Urinary bladder (tissue), 4 donors: ENCODE results near the gene RUFY3. TPM values are rescaled to one million over a fixed set of nuclear protein-coding genes. Genes with fewer than 3 reads are reported as not detected.
A peak's percentile ranks its signal among the peaks of the same experiment; 100 is the strongest.

Experiments
- DNase-seq: peaks from one replicate; pipeline ENCODE4 v3.0.0-alpha.2; 2015; ENCODE audit errors: extremely low spot score
- H3K27ac ChIP-seq: one replicate; pipeline ENCODE4 v1.5.1; 2013; ENCODE audit warnings: low read depth, mild to moderate bottlenecking, moderate library complexity
- H3K36me3 ChIP-seq: one replicate; pipeline ENCODE4 v1.6.1; 2013; ENCODE audit warnings: mild to moderate bottlenecking, moderate library complexity; ENCODE audit not compliant: insufficient read depth
- H3K4me1 ChIP-seq: one replicate; pipeline ENCODE4 v1.6.1; 2013; ENCODE audit warnings: mild to moderate bottlenecking, moderate library complexity; ENCODE audit not compliant: insufficient read depth
- H3K4me3 ChIP-seq: one replicate; pipeline ENCODE4 v1.5.1; 2013; ENCODE audit warnings: low read depth, low read length
- WGBS: extraction: QIAGEN DNeasy Blood & Tissue Kit; methylation state at CpG from one replicate; pipeline ENCODE4 v1.1.7; 2013; 5-methylcytosine and 5-hydroxymethylcytosine counted together
- polyA plus RNA-seq: library from polyadenylated mRNA; stranded (reverse); fragments of 200-250 nt; gene quantifications from one replicate; pipeline ENCODE4 v1.2.3, GENCODE V29; 2013
- total RNA-seq: library from RNA; depleted of rRNA; stranded (reverse); fragments of >200 nt; gene quantifications from one replicate; pipeline ENCODE4 v1.2.3, GENCODE V29; 2014
- donor health status: healthy with polysubstance abuse.
- donor health status: healthy.

The RUFY3 gene
- total and polyA plus RNA-seq, 2 donors, result 23.6 to 137 TPM

DNA sequence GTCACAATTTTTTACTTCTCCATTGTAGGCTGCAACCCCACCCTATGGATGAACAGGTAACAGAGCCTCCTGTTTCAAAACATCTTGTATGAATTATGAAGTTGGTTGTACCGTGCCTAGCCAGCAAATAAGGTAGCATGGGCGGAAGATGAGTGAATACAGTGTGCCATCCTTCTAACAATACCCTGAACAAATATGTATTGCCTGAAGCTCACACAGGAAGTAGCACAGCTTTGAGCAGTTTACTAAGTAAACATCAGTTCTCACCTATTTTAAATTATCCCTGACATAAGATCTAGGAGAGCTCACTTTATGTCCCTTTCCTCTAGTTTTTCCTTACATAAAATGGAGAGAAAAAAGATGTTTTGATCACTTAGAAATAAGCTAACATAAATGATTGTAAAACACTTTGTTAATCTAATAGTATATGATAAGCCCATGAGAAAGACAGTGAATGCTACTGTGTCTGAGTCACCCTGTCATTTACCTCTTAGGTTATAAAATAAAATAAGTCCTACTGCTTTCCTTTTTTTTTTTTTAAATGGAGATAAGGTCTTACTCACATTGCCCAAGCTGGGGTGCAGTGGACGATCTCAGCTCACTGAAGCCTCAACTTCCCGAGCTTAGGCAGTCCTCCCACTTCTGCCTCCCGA, 81.3 kb downstream of the RUFY3 start:
- no peak for DNase-seq
- Histone ChIP-seq H3K36me3 (peaks cover 2% of the 10 kb centered on the region), H3K27ac (no peak overlapping the region), H3K4me3 (no peak overlapping the region), H3K4me1 (no peaks in the 10 kb centered on the region)
- WGBS, result 84% methylated on average over 5 of the region's 5 CpGs

DNA sequence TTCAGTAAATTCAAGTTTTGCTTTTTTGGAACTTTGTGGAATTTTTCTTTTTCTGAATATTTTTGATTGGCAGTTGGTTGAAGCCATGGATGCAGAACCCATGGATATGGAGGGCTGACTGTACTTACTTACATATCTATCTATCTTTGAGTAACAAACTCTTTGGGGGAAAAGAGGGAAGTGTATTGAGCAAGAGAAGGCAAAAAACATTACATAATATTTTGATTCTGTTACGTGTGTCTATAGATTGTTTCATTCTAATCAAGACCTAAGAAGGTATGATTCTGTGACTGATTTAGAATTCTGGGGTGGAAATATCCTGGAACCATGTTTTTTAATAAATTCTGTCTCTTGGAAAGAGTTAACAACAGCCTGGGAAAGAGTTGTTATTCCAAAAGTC, 86.4 kb downstream of the RUFY3 start:
- DNase-seq, result no peak
- 96% methylated on average over 1 of the region's 1 CpG for WGBS
- Histone ChIP-seq H3K4me1 (no peaks in the 10 kb centered on the region), H3K36me3 (peaks cover 2% of the 10 kb centered on the region), H3K27ac (no peak overlapping the region), H3K4me3 (no peak overlapping the region)

DNA sequence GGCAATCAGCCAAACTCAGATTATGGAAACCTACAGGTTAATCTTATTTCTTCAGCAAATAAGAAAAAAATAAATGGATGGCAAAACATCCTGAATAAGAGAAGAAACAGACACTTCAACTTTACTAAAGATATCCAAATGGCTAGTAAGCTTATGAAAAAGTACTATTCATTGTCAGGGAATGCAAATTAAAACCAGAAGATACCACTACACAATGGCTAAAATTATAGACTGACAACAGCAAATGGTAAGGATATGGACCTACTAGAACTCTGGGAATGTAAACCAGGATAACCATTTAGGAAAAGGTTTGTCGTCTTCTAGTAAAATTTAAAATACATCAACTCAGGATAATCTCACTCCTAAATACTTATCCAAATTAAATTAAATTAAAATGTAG, 93.6 kb downstream of the RUFY3 start:
- no peaks in the 10 kb centered on the region for H3K4me1 ChIP-seq
- no peak overlapping the region for H3K27ac ChIP-seq
- 75% methylated on average over 1 of the region's 1 CpG for WGBS
- DNase-seq, result no peak
- H3K4me3 ChIP-seq, result no peak overlapping the region
- H3K36me3 ChIP-seq, result no peaks in the 10 kb centered on the region

DNA sequence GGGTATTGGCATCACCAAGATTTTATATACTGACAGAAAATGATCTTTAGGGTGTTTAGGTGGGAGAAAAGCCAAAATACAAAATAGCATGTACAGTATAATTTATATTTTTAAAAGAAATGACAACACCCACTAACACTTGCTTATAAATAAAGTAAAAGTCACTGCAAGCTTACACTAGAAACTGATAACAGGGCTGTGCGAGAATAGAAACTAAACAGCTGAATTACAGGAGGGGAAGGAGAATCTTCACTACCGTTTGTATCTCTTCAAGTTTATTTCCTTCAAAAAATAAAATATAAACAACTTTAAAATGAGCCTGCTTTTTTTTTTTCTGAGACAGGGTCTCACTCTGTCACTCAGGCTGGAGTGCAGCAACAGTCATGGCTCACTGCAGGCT, 95.1 kb downstream of the RUFY3 start:
- H3K36me3 ChIP-seq, result peaks cover 2% of the 10 kb centered on the region

DNA sequence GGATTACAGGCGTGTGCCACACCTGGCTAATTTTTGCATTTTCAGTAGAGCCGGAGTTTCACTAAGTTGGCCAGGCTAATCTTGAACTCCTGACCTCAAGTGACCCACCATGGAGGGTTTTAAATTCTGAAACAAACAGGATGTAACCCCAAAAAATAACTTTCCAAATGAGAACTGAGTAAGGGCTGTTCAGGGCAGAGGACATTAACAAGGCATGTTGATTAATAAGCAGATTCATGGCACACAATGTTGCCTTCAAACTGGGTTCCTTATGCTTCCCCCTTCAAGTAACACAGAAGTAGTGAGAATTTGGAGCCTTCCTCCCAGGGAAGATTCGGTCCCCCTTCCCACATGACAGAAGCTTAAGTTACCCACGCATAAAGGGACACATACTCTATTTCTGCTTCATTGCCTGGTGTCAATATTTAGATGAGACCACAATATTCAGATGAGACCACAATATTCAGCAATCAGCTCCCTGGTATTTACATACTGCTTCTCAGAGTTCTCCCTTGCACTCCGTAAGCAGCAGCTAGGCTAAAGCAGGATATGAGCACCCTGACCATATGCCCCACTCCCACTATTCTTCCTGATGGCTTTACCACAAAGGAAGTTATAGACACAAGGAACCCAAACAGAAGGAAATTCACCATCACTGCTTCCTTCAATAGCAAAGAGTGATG, 96.5 kb downstream of the RUFY3 start:
- Histone ChIP-seq H3K27ac (no peak overlapping the region), H3K4me3 (no peak overlapping the region), H3K4me1 (no peaks in the 10 kb centered on the region), H3K36me3 (peaks cover 2% of the 10 kb centered on the region)
- WGBS, result 89% methylated on average over 5 of the region's 5 CpGs
- no peak for DNase-seq

More for the DNA sequence above, 95.1 kb downstream of the RUFY3 start:
- Histone ChIP-seq H3K4me1 (no peaks in the 10 kb centered on the region), H3K4me3 (no peak overlapping the region), H3K27ac (no peak overlapping the region)
- no peak for DNase-seq
- WGBS, result 38% methylated on average over 2 of the region's 2 CpGs

DNA sequence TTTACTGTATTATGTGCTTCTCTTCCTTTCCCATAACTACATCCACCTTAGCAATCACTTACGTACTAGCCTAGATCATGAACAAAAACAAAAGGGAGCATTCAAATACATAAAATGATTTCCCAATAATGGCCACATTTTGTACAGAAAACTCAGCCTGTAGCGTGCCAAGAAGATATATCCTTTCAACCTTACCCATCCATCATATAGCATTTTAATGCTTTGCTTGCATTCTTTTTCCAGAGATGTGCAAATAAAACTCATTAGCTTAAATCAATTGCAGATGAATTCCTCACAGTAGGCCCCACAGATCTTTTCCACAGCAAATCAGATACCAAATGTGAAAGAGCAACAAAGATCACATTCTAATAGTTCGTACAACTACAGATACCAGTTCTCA, 97.2 kb downstream of the RUFY3 start:
- Histone ChIP-seq H3K4me3 (no peak overlapping the region), H3K36me3 (peaks cover 3% of the 10 kb centered on the region), H3K27ac (no peak overlapping the region), H3K4me1 (no peaks in the 10 kb centered on the region)
- DNase-seq, result no peak
- WGBS, result 94% methylated on average over 3 of the region's 3 CpGs

DNA sequence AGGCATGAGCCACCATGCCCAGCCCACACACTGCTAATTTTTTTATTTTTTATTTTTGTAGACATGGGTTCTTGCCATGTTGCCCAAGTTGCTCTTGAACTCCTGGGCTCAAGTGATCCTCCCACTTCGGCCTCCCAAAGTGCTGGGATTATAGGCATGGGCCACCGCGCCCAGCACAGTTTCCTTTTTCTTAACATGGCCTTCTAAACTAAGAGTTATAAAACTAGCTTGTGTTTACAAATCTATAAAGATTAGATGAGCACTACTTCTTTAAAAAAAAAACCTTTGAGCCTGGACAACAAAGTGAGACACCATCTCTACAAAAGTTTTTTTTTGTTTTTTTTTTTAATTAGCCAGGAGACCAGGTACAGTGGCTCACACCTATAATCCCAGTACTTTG, 107.3 kb downstream of the RUFY3 start:
- H3K36me3 ChIP-seq, result peaks cover 14% of the 10 kb centered on the region
- H3K4me1 ChIP-seq, result no peaks in the 10 kb centered on the region
- no peak for DNase-seq
- H3K27ac ChIP-seq, result no peak overlapping the region
- 97% methylated on average over 3 of the region's 3 CpGs for WGBS
- H3K4me3 ChIP-seq, result no peak overlapping the region

DNA sequence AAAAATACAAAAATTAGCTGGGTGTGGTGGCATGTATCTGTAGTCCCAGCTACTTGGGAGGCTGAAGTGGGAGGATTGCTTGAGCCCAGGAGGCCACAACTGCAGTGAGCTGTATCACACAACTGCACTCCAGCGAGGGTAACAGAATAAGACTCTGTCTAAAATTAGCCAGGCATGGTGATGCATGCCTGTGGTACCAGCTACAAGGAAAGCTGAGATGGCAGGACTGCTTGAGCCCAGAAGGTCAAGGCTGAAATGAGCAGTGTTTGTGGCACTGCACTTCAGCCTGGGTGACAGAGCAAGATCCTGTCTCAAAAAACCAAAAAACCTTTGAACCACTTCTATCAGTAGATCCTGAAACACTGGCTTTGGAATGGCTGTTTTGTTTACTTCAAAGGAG, 107.7 kb downstream of the RUFY3 start:
- H3K36me3 ChIP-seq, result peaks cover 12% of the 10 kb centered on the region
- 98% methylated on average over 1 of the region's 1 CpG for WGBS
- H3K27ac ChIP-seq, result no peak overlapping the region
- no peaks in the 10 kb centered on the region for H3K4me1 ChIP-seq
- no peak for DNase-seq
- no peak overlapping the region for H3K4me3 ChIP-seq

DNA sequence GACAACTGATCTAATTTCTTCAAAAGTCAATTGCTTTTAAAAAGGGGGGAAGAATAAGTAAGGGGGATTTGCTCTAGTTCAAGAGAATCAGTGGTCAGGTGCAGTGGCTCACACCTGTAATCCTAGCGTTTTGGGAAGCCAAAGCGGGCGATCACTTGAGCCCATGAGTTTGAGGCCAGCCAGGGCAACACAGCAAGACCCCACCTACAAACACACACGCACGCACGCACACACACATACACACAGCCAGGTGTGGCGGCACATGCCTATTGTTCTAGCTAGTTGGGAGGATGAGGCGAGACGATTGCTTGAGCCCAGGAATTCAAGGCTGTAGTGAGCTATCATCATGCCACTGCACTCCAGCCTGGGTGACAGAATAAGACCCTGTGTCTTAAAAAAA, 108.3 kb downstream of the RUFY3 start:
- Histone ChIP-seq H3K4me1 (no peaks in the 10 kb centered on the region), H3K27ac (no peak overlapping the region), H3K36me3 (peaks cover 12% of the 10 kb centered on the region), H3K4me3 (no peak overlapping the region)
- 90% methylated on average over 9 of the region's 9 CpGs for WGBS
- DNase-seq, result no peak

DNA sequence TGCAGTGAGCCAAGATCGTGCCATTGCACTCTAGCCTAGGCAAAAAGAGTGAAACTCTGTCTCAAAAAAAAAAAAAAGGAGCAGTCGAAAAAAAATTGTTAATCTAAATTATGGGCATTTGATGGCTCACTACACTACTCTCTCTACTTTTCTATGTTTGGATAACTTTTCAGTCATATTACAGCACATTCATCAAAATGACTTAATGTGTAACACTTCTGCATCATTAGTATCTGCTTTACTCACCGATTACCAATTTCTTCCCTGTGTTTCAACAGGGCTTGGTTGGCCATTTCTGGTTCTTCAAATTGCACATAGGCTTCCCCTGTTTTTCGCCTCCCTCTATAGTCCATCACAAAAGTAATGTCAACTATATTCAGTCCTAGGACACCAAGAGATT, 109.5 kb downstream of the RUFY3 start:
- no peak for DNase-seq
- H3K36me3 ChIP-seq, result peaks cover 9% of the 10 kb centered on the region
- WGBS, result 98% methylated on average over 4 of the region's 4 CpGs
- no peaks in the 10 kb centered on the region for H3K4me1 ChIP-seq
- no peak overlapping the region for H3K4me3 ChIP-seq
- no peak overlapping the region for H3K27ac ChIP-seq

DNA sequence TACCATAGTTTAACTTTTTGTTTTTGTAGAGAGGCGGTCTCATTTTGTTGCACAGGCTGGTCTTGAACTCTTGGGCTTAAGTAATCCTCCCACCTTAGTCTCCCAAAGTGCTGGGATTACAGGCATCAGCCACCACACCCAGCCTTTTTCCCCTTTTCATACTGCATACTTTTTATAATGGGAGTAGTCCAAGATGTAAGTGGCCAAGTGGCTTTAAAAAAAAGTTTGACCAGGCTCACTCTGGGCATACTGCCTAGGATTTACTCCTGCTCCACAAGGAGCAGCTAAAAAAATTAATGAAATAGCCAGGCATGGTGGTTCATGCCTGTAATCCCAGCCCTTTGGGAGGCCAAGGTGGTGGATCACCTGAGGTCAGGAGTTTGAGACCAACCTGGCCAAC, 111.9 kb downstream of the RUFY3 start:
- no peak for DNase-seq
- H3K36me3 ChIP-seq, result peaks cover 8% of the 10 kb centered on the region
- no peak overlapping the region for H3K4me3 ChIP-seq
- H3K4me1 ChIP-seq, result no peaks in the 10 kb centered on the region
- no peak overlapping the region for H3K27ac ChIP-seq
- 99% methylated on average over 1 of the region's 1 CpG for WGBS

DNA sequence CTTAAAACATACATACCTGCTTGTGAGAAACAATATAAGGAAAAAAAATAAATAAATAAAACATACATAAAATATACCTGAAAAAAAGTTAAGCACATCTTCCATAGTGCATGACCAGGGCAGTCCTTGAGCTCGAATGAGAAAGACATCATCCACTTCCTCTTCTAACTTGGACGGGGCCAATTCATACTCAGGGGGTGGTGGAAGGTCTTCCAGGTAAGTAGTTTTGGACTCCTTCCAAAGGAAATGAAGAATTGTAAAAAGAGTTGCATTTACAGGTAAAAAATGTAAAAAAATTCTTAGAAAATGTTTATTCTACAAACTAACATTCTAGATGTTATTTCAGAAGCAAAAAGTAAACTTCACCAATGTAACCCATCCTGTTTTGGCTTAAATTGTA, 114.3 kb downstream of the RUFY3 start:
- no peak overlapping the region for H3K27ac ChIP-seq
- H3K4me3 ChIP-seq, result no peak overlapping the region
- 69% methylated on average over 2 of the region's 2 CpGs for WGBS
- no peaks in the 10 kb centered on the region for H3K4me1 ChIP-seq
- H3K36me3 ChIP-seq, result peaks cover 2% of the 10 kb centered on the region
- no peak for DNase-seq

DNA sequence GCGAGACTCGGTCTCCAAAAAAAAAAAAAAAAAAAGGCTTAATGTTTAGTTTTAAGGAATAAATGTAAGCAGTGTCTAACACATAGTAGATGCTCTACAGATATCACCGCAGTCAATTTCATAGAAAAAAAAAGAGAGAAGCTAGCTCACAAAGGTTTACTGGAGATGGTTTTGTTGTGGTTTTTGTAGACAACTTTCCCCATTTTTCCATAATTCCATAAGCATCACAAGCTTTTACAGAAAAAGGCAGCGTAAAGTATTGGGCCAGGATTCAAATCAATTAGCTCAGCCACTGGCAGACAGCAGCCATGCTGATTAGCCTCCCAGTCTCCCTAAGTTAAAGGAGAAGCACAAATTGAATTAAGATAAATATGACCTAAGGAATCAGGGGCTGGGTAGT, 116.4 kb downstream of the RUFY3 start:
- Histone ChIP-seq H3K4me3 (peak overlapping the region; percentile 95), H3K4me1 (no peaks in the 10 kb centered on the region), H3K27ac (no peak overlapping the region), H3K36me3 (no peaks in the 10 kb centered on the region)
- no peak for DNase-seq
- 12% methylated on average over 4 of the region's 4 CpGs for WGBS

DNA sequence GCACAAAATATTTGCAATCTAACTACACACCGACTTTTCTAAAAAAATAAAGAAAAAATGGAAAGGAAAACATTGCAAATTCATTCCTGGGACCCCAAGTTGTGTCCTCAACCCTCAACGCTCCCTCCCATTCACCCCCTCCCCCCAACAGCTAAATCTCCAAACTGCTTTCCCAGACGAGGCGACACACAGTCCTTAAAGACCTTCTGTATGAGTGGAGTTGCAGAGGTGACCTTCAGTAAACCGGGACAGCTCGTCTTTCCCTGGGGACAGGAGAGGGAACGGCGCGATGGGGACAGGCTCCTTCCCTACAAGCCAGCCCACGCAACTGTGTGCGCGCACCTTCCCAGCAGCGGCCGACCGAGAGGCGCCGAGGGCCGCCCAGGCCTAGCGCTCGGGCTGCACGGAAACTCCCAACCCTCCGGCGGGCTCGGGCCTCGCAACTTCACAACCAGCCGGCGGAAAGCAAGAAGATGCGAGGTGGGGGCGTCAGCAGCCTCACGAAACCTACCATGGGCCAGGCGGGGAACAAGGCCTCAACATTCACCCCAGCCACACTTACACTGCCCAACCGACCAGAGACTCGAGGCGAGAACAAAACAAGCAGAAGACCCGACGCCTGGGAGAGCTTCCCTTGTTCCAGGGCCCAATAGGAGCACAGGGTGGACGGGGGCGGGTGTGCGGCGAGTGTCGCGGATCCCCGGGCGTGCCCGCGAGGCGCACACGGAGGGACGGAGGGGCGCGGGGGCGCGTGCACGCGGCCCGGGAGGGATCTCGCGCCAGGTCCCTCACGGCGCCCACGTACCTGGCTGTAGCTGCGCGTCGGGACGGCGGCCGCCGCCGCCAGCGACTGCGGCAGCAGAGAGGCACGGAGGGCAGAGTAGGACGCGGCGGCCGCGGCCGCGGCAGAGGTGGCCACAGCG, 117.2 kb downstream of the RUFY3 start:
- Histone ChIP-seq H3K27ac (peak overlapping the region; percentile 97), H3K36me3 (no peaks in the 10 kb centered on the region), H3K4me3 (peak overlapping the region; percentile 95), H3K4me1 (no peaks in the 10 kb centered on the region)
- peak; percentile 8 for DNase-seq
- WGBS, result under 1% methylated on average over 80 of the region's 80 CpGs
